ENCODE measurements around the gene TUBB3. TPM values are rescaled to one million over a fixed set of nuclear protein-coding genes. Genes with fewer than 3 reads are reported as not detected.
"Not testable (repeated sequence)": the region's sequence is repeated elsewhere in the genome, so short reads cannot be mapped to it uniquely, and the experiment has no call there.

TUBB3 gene
- polyA plus RNA-seq, 3 donors = 2.6 to 7.6 (median 5.1) TPM

- H3K27ac ChIP-seq (ENCODE audit: low read depth, low read length) = no peak overlapping the region
- WGBS, 3 donors = 89 to 94% (median 94%) methylated on average over 15 of the region's 15 CpGs
These were observed 31.3 kb downstream of the TUBB3 start for GRCh38 chr16:89954462-89954861.

GRCh38 chr16:89955001-89955685, 32.0 kb downstream of the TUBB3 start:
- 87 to 90% (median 90%) methylated on average over 15 of the region's 15 CpGs for WGBS, 3 donors
- no peak overlapping the region for H3K27ac ChIP-seq (ENCODE audit: low read depth, low read length)

- no peak overlapping the region for H3K27ac ChIP-seq (ENCODE audit: low read depth, low read length)
- WGBS, 3 donors = 71 to 91% (median 79%) methylated on average over 15 of the region's 15 CpGs
These were observed 33.5 kb downstream of the TUBB3 start for GRCh38 chr16:89956505-89957215.

GRCh38 chr16:89957216-89957785, 34.2 kb downstream of the TUBB3 start:
- 79 to 93% (median 80%) methylated on average over 21 to 23 of the region's 23 CpGs for WGBS, 3 donors
- no peak overlapping the region for H3K27ac ChIP-seq (ENCODE audit: low read depth, low read length)

GRCh38 chr16:89958068-89958467, 34.9 kb downstream of the TUBB3 start:
- no peak overlapping the region for H3K27ac ChIP-seq (ENCODE audit: low read depth, low read length)
- 89 to 94% (median 91%) methylated on average over 7 of the region's 7 CpGs for WGBS, 3 donors

- H3K27ac ChIP-seq (ENCODE audit: low read depth, low read length) = no peak overlapping the region
- 96 to 98% (median 98%) methylated on average over 10 of the region's 10 CpGs for WGBS, 3 donors
These were observed 35.5 kb downstream of the TUBB3 start for GRCh38 chr16:89958596-89958995.

- WGBS, 3 donors = 86 to 96% (median 95%) methylated on average over 13 of the region's 13 CpGs
- H3K27ac ChIP-seq (ENCODE audit: low read depth, low read length) = no peak overlapping the region
These were observed 37.8 kb downstream of the TUBB3 start for GRCh38 chr16:89960966-89961365.

GRCh38 chr16:89961920-89962319, 38.8 kb downstream of the TUBB3 start:
- 95 to 97% (median 95%) methylated on average over 21 to 23 of the region's 23 CpGs for WGBS, 3 donors
- no peak overlapping the region for H3K27ac ChIP-seq (ENCODE audit: low read depth, low read length)

GRCh38 chr16:89962754-89963498, 39.8 kb downstream of the TUBB3 start:
- no peak overlapping the region for H3K27ac ChIP-seq (ENCODE audit: low read depth, low read length)
- WGBS, 3 donors = 81 to 89% (median 87%) methylated on average over 26 of the region's 26 CpGs

- no peak overlapping the region for H3K27ac ChIP-seq (ENCODE audit: low read depth, low read length)
- WGBS, 3 donors = 90 to 94% (median 90%) methylated on average over 25 of the region's 25 CpGs
These were observed 41.1 kb downstream of the TUBB3 start for GRCh38 chr16:89964201-89964600.

- 89 to 92% (median 89%) methylated on average over 28 to 30 of the region's 30 CpGs for WGBS, 3 donors
These were observed 42.5 kb downstream of the TUBB3 start for GRCh38 chr16:89965447-89966225.

GRCh38 chr16:89966756-89967155, 43.6 kb downstream of the TUBB3 start:
- 79 to 81% (median 80%) methylated on average over 9 of the region's 9 CpGs for WGBS, 3 donors
- H3K27ac ChIP-seq (ENCODE audit: low read depth, low read length) = no peak overlapping the region

More at GRCh38 chr16:89965447-89966225, 42.5 kb downstream of the TUBB3 start:
- no peak overlapping the region for H3K27ac ChIP-seq (ENCODE audit: low read depth, low read length)

- 59 to 87% (median 75%) methylated on average over 5 of the region's 5 CpGs for WGBS, 3 donors
- H3K27ac ChIP-seq (ENCODE audit: low read depth, low read length) = not testable (repeated sequence)
These were observed 44.3 kb downstream of the TUBB3 start for GRCh38 chr16:89967436-89967835.

- not testable (repeated sequence) for H3K27ac ChIP-seq (ENCODE audit: low read depth, low read length)
These were observed 44.9 kb downstream of the TUBB3 start for GRCh38 chr16:89968074-89968473.

GRCh38 chr16:89969741-89970410, 46.7 kb downstream of the TUBB3 start:
- H3K27ac ChIP-seq (ENCODE audit: low read depth, low read length) = no peak overlapping the region
- 74 to 95% (median 79%) methylated on average over 6 of the region's 6 CpGs for WGBS, 3 donors

More at GRCh38 chr16:89968074-89968473, 44.9 kb downstream of the TUBB3 start:
- WGBS, 3 donors = 85 to 90% (median 88%) methylated on average over 11 of the region's 11 CpGs

- WGBS, 3 donors = 38 to 47% (median 40%) methylated on average over 42 of the region's 42 CpGs
- H3K27ac ChIP-seq (ENCODE audit: low read depth, low read length) = no peak overlapping the region
These were observed 48.5 kb downstream of the TUBB3 start for GRCh38 chr16:89971495-89972243.

Measured in adipose tissue (tissue), 3 donors.